Measurements from ENCODE around the gene AOC2. TPM values are rescaled to one million over a fixed set of nuclear protein-coding genes. Genes with fewer than 3 reads are reported as not detected.
"Not testable (repeated sequence)": the region's sequence is repeated elsewhere in the genome, so short reads cannot be mapped to it uniquely, and the experiment has no call there.

AOC2 gene
- total and polyA plus RNA-seq, 7 experiments from 2014 or later = 3.0 to 3.5 (median 3.2) TPM; not detected in 2

DNA sequence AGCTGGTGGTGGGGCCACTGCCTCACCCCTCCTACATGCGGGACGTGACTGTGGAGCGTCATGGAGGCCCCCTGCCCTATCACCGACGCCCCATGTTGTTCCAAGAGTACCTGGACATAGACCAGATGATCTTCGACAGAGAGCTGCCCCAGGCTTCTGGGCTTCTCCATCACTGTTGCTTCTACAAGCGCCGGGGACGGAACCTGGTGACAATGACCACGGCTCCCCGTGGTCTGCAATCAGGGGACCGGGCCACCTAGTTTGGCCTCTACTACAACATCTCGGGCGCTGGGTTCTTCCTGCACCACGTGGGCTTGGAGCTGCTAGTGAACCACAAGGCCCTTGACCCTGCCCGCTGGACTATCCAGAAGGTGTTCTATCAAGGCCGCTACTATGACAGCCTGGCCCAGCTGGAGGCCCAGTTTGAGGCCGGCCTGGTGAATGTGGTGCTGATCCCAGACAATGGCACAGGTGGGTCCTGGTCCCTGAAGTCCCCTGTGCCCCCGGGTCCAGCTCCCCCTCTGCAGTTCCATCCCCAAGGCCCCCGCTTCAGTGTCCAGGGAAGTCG lies 23.4 kb downstream of the AOC2 start:
- POLR2A ChIA-PET; H3K4me1 Mint-ChIP-seq; ATAC-seq; H3K4me1 ChIP-seq (ENCODE audit: control insufficient read depth in 2 of 2, insufficient read depth in 2 of 2, low read length in 2 of 2); H3K27ac Mint-ChIP-seq; DNase-seq; H3K36me3 ChIP-seq (ENCODE audit: control insufficient read depth in 2 of 3, insufficient read depth in 3 of 3, low read length in 3 of 3); intact Hi-C loops (cut with micrococcal nuclease); H3K9me3 Mint-ChIP-seq; H3K4me3 ChIP-seq (ENCODE audit: low read length); H3K27ac ChIP-seq (ENCODE audit: low read depth, low read length); H3K27me3 ChIP-seq (ENCODE audit: control insufficient read depth in 2 of 2, insufficient read depth in 2 of 2, low read length in 2 of 2); H3K36me3 Mint-ChIP-seq; H3K4me3 Mint-ChIP-seq; H3K9me3 ChIP-seq (ENCODE audit: control insufficient read depth in 2 of 3, low read length in 3 of 3): not testable (repeated sequence)
- CTCF ChIA-PET = interaction anchor here (0.6 kb wide), 1 partner anchor 190 kb away, joined by 3 read pairs; no protein-coding TSS in a partner anchor
- peaks cover 9 to 21% (median 18%) of the 10 kb centered on the region in 5 donors for H3K27me3 Mint-ChIP-seq

DNA sequence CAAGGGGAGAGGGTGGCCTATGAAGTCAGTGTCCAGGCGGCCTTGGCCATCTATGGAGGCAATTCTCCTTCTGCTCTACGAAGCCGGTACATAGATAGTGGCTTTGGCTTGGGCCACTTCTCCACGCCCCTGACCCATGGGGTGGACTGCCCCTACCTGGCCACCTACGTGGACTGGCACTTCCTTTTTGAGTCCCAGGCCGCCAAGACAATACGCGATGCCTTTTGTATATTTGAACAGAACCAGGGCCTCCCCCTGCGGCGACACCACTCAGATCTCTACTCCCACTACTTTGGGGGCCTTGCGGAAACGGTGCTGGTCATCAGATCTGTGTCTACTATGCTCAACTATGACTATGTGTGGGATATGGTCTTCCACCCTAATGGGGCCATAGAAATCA lies 24.0 kb downstream of the AOC2 start:
- Histone ChIP-seq H3K4me3 (ENCODE audit: low read length) (no peak overlapping the region), H3K4me1 (ENCODE audit: control insufficient read depth in 2 of 2, insufficient read depth in 2 of 2, low read length in 2 of 2) (no peaks in the 10 kb centered on the region), H3K27ac (ENCODE audit: low read depth, low read length) (no peak overlapping the region), H3K9me3 (ENCODE audit: control insufficient read depth in 2 of 3, low read length in 3 of 3) (no peaks in the 10 kb centered on the region), H3K36me3 (ENCODE audit: control insufficient read depth in 2 of 3, insufficient read depth in 3 of 3, low read length in 3 of 3) (no peaks in the 10 kb centered on the region), H3K27me3 (ENCODE audit: control insufficient read depth in 2 of 2, insufficient read depth in 2 of 2, low read length in 2 of 2) (no peaks in the 10 kb centered on the region)
- no peak for DNase-seq
- H3K27me3 Mint-ChIP-seq = peaks cover 10 to 21% (median 18%) of the 10 kb centered on the region in 5 donors
- ATAC-seq = no peak
- H3K36me3 Mint-ChIP-seq = no peaks in the 10 kb centered on the region
- H3K4me1 Mint-ChIP-seq = peaks cover 0 to 2% (median 0%) of the 10 kb centered on the region in 7 donors
- CTCF ChIA-PET = no interaction called here
- H3K9me3 Mint-ChIP-seq = peaks cover 0 to 10% (median 3%) of the 10 kb centered on the region in 11 donors
- POLR2A ChIA-PET = no interaction called here
- no peak overlapping the region for H3K4me3 Mint-ChIP-seq
- intact Hi-C loops (cut with micrococcal nuclease) = no loop called here
- no peak overlapping the region for H3K27ac Mint-ChIP-seq

GRCh38 chr17:42871647-42872046 lies 27.3 kb downstream of the AOC2 start:
- H3K9me3 ChIP-seq (ENCODE audit: control insufficient read depth in 2 of 3, low read length in 3 of 3) = no peaks in the 10 kb centered on the region
- H3K36me3 ChIP-seq (ENCODE audit: control insufficient read depth in 2 of 3, insufficient read depth in 3 of 3, low read length in 3 of 3) = no peaks in the 10 kb centered on the region
- H3K4me1 ChIP-seq (ENCODE audit: control insufficient read depth in 2 of 2, insufficient read depth in 2 of 2, low read length in 2 of 2) = no peaks in the 10 kb centered on the region
- no peak overlapping the region for H3K4me3 Mint-ChIP-seq
- no peak overlapping the region for H3K4me3 ChIP-seq (ENCODE audit: low read length)
- ChIA-PET POLR2A (no interaction called here), CTCF (no interaction called here)
- H3K4me1 Mint-ChIP-seq = no peaks in the 10 kb centered on the region
- intact Hi-C loops (cut with micrococcal nuclease) = no loop called here
- H3K27ac Mint-ChIP-seq = no peak overlapping the region
- no peak for ATAC-seq
- H3K36me3 Mint-ChIP-seq = peaks cover 0 to 4% (median 0%) of the 10 kb centered on the region in 5 donors
- no peak for DNase-seq
- peaks cover 0 to 10% (median 3%) of the 10 kb centered on the region in 11 donors for H3K9me3 Mint-ChIP-seq
- peaks cover 0 to 18% (median 11%) of the 10 kb centered on the region in 5 donors for H3K27me3 Mint-ChIP-seq
- H3K27ac ChIP-seq (ENCODE audit: low read depth, low read length) = no peak overlapping the region
- no peaks in the 10 kb centered on the region for H3K27me3 ChIP-seq (ENCODE audit: control insufficient read depth in 2 of 2, insufficient read depth in 2 of 2, low read length in 2 of 2)

- Mint-ChIP-seq H3K4me1 (no peaks in the 10 kb centered on the region), H3K4me3 (no peak overlapping the region), H3K27me3 (peaks cover 4 to 17% (median 9%) of the 10 kb centered on the region in 5 donors), H3K36me3 (peaks cover 0 to 4% (median 0%) of the 10 kb centered on the region in 5 donors), H3K9me3 (peaks cover 0 to 10% (median 3%) of the 10 kb centered on the region in 11 donors), H3K27ac (no peak overlapping the region)
- Histone ChIP-seq H3K4me1 (ENCODE audit: control insufficient read depth in 2 of 2, insufficient read depth in 2 of 2, low read length in 2 of 2) (no peaks in the 10 kb centered on the region), H3K27me3 (ENCODE audit: control insufficient read depth in 2 of 2, insufficient read depth in 2 of 2, low read length in 2 of 2) (no peaks in the 10 kb centered on the region), H3K4me3 (ENCODE audit: low read length) (no peak overlapping the region), H3K36me3 (ENCODE audit: control insufficient read depth in 2 of 3, insufficient read depth in 3 of 3, low read length in 3 of 3) (no peaks in the 10 kb centered on the region), H3K9me3 (ENCODE audit: control insufficient read depth in 2 of 3, low read length in 3 of 3) (no peaks in the 10 kb centered on the region), H3K27ac (ENCODE audit: low read depth, low read length) (no peak overlapping the region)
- no peak for ATAC-seq
- intact Hi-C loops (cut with micrococcal nuclease) = no loop called here
- DNase-seq = no peak
- POLR2A ChIA-PET = no interaction called here
- CTCF ChIA-PET = no interaction called here
Observed at GRCh38 chr17:42872251-42872965, 28.0 kb downstream of the AOC2 start.

DNA sequence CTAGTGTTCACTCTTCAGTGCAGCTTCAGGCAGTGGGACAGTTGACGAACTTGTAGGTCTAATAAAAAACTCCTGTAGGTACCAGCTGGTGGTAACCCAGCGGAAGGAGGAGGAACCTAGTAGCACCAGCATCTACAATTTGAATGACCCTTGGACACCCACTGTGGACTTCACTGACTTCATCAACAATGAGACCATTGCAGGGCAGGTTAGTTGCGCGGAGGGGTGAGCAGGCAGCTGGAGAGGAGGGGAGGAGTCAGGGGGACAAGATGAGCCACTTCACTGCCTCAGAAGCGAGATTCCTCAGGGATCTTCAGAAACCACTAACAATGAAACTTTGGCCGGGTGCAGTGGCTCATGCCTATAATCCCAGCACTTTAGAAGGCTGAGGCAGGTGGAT lies 28.9 kb downstream of the AOC2 start:
- ATAC-seq = no peak
- POLR2A ChIA-PET = no interaction called here

GRCh38 chr17:42873932-42874695 lies 29.7 kb downstream of the AOC2 start:
- H3K4me1 ChIP-seq (ENCODE audit: control insufficient read depth in 2 of 2, insufficient read depth in 2 of 2, low read length in 2 of 2); H3K27ac ChIP-seq (ENCODE audit: low read depth, low read length); H3K36me3 ChIP-seq (ENCODE audit: control insufficient read depth in 2 of 3, insufficient read depth in 3 of 3, low read length in 3 of 3); H3K4me3 ChIP-seq (ENCODE audit: low read length); H3K27me3 ChIP-seq (ENCODE audit: control insufficient read depth in 2 of 2, insufficient read depth in 2 of 2, low read length in 2 of 2); H3K9me3 Mint-ChIP-seq; H3K4me1 Mint-ChIP-seq; ATAC-seq; H3K4me3 Mint-ChIP-seq; H3K9me3 ChIP-seq (ENCODE audit: control insufficient read depth in 2 of 3, low read length in 3 of 3); CTCF ChIA-PET; H3K36me3 Mint-ChIP-seq; intact Hi-C loops (cut with micrococcal nuclease); DNase-seq; H3K27ac Mint-ChIP-seq; POLR2A ChIA-PET: not testable (repeated sequence)
- H3K27me3 Mint-ChIP-seq = peaks cover 6 to 22% (median 14%) of the 10 kb centered on the region in 5 donors

More for the DNA sequence above, 28.9 kb downstream of the AOC2 start:
- CTCF ChIA-PET = no interaction called here
- no peaks in the 10 kb centered on the region for H3K27me3 ChIP-seq (ENCODE audit: control insufficient read depth in 2 of 2, insufficient read depth in 2 of 2, low read length in 2 of 2)
- Mint-ChIP-seq H3K4me3 (no peak overlapping the region), H3K27me3 (peaks cover 6 to 22% (median 16%) of the 10 kb centered on the region in 5 donors), H3K27ac (peak overlapping the region in 1 of 9 donors; percentile 4), H3K9me3 (peaks cover 0 to 10% (median 3%) of the 10 kb centered on the region in 11 donors), H3K36me3 (peaks cover 0 to 4% (median 0%) of the 10 kb centered on the region in 5 donors), H3K4me1 (no peaks in the 10 kb centered on the region)
- H3K4me1 ChIP-seq (ENCODE audit: control insufficient read depth in 2 of 2, insufficient read depth in 2 of 2, low read length in 2 of 2) = no peaks in the 10 kb centered on the region
- no peak overlapping the region for H3K4me3 ChIP-seq (ENCODE audit: low read length)
- no peaks in the 10 kb centered on the region for H3K9me3 ChIP-seq (ENCODE audit: control insufficient read depth in 2 of 3, low read length in 3 of 3)
- H3K36me3 ChIP-seq (ENCODE audit: control insufficient read depth in 2 of 3, insufficient read depth in 3 of 3, low read length in 3 of 3) = no peaks in the 10 kb centered on the region
- DNase-seq = no peak
- intact Hi-C loops (cut with micrococcal nuclease) = no loop called here
- H3K27ac ChIP-seq (ENCODE audit: low read depth, low read length) = no peak overlapping the region

Measured in naive thymus-derived CD4-positive, alpha-beta T cell (primary cell).